Choroid plexus epithelial cell (primary cell): ENCODE results near the gene GAB4.
"Not testable (repeated sequence)": the region's sequence is repeated elsewhere in the genome, so short reads cannot be mapped to it uniquely, and the experiment has no call there.

Experiments used
- DNase-seq: peaks from one replicate; pipeline ENCODE4 v3.0.0-alpha.2; 2010; ENCODE audit warnings: low read depth
- H3K4me3 ChIP-seq: 2 replicates; pipeline ENCODE4 v1.5.1; 2011; ENCODE audit warnings: low read depth, mild to moderate bottlenecking, control low read depth, low read length, moderate library complexity
- CTCF ChIP-seq: conservative IDR thresholded peaks from 2 replicates; pipeline ENCODE4 v1.5.1; 2011; ENCODE audit warnings: low read depth, mild to moderate bottlenecking, control low read depth, inconsistent platforms, low read length, moderate library complexity

The GAB4 gene

GRCh38 chr22:17035246-17035645, 27.2 kb upstream of the GAB4 start:
- TF ChIP-seq CTCF: no peak
- no peak overlapping the region for H3K4me3 ChIP-seq
- DNase-seq: no peak

DNA sequence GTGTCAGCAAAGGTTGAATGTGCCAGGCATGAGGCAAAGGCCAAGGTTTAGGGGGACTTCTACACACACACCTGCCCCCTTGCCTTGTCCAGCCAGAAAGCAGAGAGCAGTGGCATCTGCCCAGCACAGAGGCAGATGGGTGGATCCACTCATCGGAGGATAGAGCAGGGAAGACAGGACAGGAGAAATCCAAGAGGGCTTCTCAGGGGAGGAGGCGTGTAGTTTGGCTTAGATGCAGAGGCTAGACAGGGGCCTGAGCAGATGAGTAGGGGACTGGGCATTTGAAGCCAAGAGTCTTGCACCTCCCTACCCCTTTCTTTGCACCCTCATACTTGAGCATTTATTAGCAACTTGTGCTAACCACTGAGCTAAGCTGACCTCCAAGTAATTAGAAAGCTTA, 26.5 kb upstream of the GAB4 start:
- not testable (repeated sequence) for DNase-seq, H3K4me3 ChIP-seq

GRCh38 chr22:17032277-17032676, 24.3 kb upstream of the GAB4 start:
- not testable (repeated sequence) for DNase-seq, H3K4me3 ChIP-seq

- H3K4me3 ChIP-seq, DNase-seq: not testable (repeated sequence)
Measured at GRCh38 chr22:17024380-17024779, 16.4 kb upstream of the GAB4 start.

DNA sequence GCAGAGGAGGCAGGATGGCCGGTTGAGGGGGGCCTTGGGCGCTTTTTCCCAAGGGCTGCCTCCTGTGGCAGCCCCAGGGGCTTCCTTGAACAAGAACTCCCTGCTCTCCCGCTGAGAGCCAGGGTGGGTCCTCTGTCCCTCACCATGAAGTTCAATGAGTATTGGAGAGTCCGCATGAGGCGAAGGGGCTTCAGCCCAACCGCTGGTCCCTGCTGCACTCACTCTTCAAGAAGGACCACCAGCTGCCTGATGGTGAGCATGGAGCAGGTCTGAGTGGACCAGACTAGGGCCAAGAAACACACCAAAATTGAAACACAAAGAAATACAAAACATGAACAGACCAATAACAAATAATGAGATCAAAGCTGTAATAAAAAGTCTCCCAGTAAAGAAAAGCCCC, 7.5 kb upstream of the GAB4 start:
- H3K4me3 ChIP-seq, DNase-seq: not testable (repeated sequence)

GRCh38 chr22:17014101-17014440, 6.0 kb upstream of the GAB4 start:
- not testable (repeated sequence) for H3K4me3 ChIP-seq, DNase-seq

DNA sequence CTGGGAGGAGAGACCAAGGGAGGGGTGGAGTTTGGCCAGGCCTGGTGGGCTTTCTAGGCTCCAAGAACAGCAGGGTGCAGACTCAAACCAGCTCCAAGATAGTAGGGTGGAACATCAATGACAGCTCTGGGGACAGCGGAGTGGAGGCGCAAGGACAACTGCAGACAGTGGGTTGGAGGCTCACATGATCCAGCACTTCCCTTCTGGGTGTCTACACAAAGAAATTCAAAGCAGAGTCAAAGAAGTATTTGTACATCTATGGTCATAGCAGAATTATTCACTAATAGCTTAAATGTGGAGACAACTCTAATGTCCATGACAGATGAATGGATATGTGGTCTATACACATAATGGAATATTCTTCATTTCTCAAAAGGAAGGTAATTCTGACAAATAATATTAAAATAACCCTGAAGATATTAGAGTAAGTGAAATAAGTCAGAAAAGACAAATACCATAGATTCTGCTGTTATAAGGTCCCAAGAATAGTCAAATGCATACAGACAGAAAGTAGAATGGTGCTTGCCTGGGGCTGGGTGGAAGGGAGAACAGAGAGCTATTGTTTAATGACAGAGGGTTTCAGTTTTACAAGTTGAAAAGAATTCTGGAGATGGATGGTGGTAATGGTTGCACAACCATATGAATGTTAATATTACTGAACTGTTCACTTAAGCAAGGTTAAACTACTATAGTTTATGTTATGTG, 5.5 kb upstream of the GAB4 start:
- H3K4me3 ChIP-seq: no peak overlapping the region
- no peak for TF ChIP-seq CTCF
- DNase-seq: no peak

DNA sequence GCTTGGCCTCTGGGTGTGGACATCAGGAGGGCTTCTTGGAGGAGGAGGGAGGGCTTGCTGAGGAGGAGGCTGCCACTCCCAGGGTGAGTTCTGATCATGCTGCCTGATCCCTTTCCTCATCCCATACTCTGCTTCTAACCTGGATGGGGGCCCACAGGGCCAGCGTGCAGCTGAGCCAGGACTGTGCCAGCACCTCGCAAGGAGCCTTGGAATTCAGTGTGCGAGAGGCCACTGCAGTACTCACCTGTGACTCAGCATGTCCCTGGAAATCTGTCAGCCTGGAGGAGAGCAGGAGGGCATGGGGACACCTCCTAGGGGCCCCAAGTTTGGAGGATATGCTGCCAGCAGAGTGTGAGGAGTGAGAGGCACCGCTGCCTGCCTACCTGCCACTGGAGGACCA, 4.2 kb upstream of the GAB4 start:
- TF ChIP-seq CTCF: no peak
- DNase-seq: no peak
- H3K4me3 ChIP-seq: no peak overlapping the region

- no peak for DNase-seq
- H3K4me3 ChIP-seq: no peak overlapping the region
- no peak for TF ChIP-seq CTCF
Measured at GRCh38 chr22:17009640-17010291, 1.7 kb upstream of the GAB4 start.

- TF ChIP-seq CTCF: no peak
- no peak overlapping the region for H3K4me3 ChIP-seq
- no peak for DNase-seq
Measured at GRCh38 chr22:17007257-17007656, 765 bp downstream of the GAB4 start.
